Hepatocyte (in vitro differentiated cells): ENCODE results near the gene STX8. TPM values are rescaled to one million over a fixed set of nuclear protein-coding genes. Genes with fewer than 3 reads are reported as not detected.

Experiments
- DNase-seq: peaks from one replicate; pipeline ENCODE4 v3.0.0-alpha.2; 2016; ENCODE audit warnings: low spot score
- H2AFZ ChIP-seq: fragments of 200-600 bp; sonication (generic); 2 replicates; pipeline ENCODE4 v1.6.0; 2016; ENCODE audit warnings: antibody characterized with exemption, mild to moderate bottlenecking
- H3K27ac ChIP-seq: fragments of 200-600 bp; sonication (generic); 2 replicates; pipeline ENCODE4 v1.5.1; 2016; ENCODE audit warnings: mild to moderate bottlenecking
- H3K27me3 ChIP-seq: fragments of 200-600 bp; sonication (generic); 2 replicates; pipeline ENCODE4 v1.6.1; 2016
- H3K36me3 ChIP-seq: fragments of 200-600 bp; sonication (generic); replicated peaks from 2 replicates; pipeline ENCODE4 v1.5.1; 2016; ENCODE audit warnings: low read depth; ENCODE audit not compliant: insufficient read depth
- H3K4me1 ChIP-seq: fragments of 200-600 bp; sonication (generic); 2 replicates; pipeline ENCODE4 v1.5.1; 2016; ENCODE audit warnings: mild to moderate bottlenecking, moderate library complexity; ENCODE audit not compliant: insufficient read depth
- H3K4me2 ChIP-seq: fragments of 200-600 bp; sonication (generic); 2 replicates; pipeline ENCODE4 v1.6.0; 2016
- H3K4me3 ChIP-seq: fragments of 200-600 bp; sonication (generic); 2 replicates; pipeline ENCODE4 v1.5.1; 2016; ENCODE audit warnings: mild to moderate bottlenecking
- H3K79me2 ChIP-seq: fragments of 200-600 bp; sonication (generic); 2 replicates; pipeline ENCODE4 v1.6.0; 2017; ENCODE audit warnings: mild to moderate bottlenecking
- H3K9me2 ChIP-seq: fragments of 200-600 bp; sonication (generic); replicated peaks from 2 replicates; pipeline ENCODE4 v1.6.0; 2017; ENCODE audit warnings: mild to moderate bottlenecking; ENCODE audit not compliant: insufficient read depth
- H3K9me3 ChIP-seq: fragments of 200-600 bp; sonication (generic); 2 replicates; pipeline ENCODE4 v1.5.1; 2016; ENCODE audit warnings: low read depth, mild to moderate bottlenecking
- H4K20me1 ChIP-seq: fragments of 200-600 bp; sonication (generic); 2 replicates; pipeline ENCODE4 v1.6.0; 2016; ENCODE audit warnings: mild to moderate bottlenecking; ENCODE audit not compliant: insufficient read depth, poor library complexity, severe bottlenecking
- CTCF ChIP-seq: fragments of 200-600 bp; sonication (generic); IDR thresholded peaks from 2 replicates; pipeline ENCODE4 v1.5.1; 2016; ENCODE audit warnings: antibody characterized with exemption, mild to moderate bottlenecking; ENCODE audit not compliant: poor library complexity
- EZH2 ChIP-seq: fragments of 200-600 bp; sonication (generic); IDR thresholded peaks from 2 replicates; pipeline ENCODE4 v1.6.1; 2016; ENCODE audit warnings: antibody characterized with exemption, mild to moderate bottlenecking, borderline replicate concordance
- EZH2phosphoT487 ChIP-seq: fragments of 200-600 bp; sonication (generic); IDR thresholded peaks from one replicate; pipeline ENCODE4 v1.6.1; 2018; ENCODE audit warnings: antibody characterized with exemption, mild to moderate bottlenecking, low read depth, moderate library complexity; ENCODE audit not compliant: unreplicated experiment, severe bottlenecking
- WGBS: methylation state at CpG from one replicate; pipeline ENCODE4 v1.1.6; 2016; ENCODE audit warnings: low lambda C conversion rate; ENCODE audit errors: missing lambda C conversion rate; 5-methylcytosine and 5-hydroxymethylcytosine counted together
- polyA plus RNA-seq: library from polyadenylated mRNA; unstranded; fragments of >200 nt; fragmentation: Nextera tagmentation; extraction: Ambion mirVana; gene quantifications from 2 replicates; pipeline ENCODE4 v1.2.1, GENCODE V29; 2016
- total RNA-seq: library from RNA; depleted of rRNA; stranded (reverse); fragments of >200 nt; gene quantifications from 2 replicates; pipeline ENCODE4 v1.2.3, GENCODE V29; 2014

The STX8 gene
- total and polyA plus RNA-seq, 2 experiments from 2014 or later: 40.6 to 64.7 TPM

GRCh38 chr17:9321890-9322289 lies 253.7 kb downstream of the STX8 start:
- no peaks in the 10 kb centered on the region for H4K20me1 ChIP-seq
- H3K9me3 ChIP-seq: no peaks in the 10 kb centered on the region
- no peak overlapping the region for H3K4me3 ChIP-seq
- H3K27me3 ChIP-seq: no peaks in the 10 kb centered on the region
- WGBS: 82% methylated on average over 5 of the region's 5 CpGs
- TF ChIP-seq CTCF (no peak), EZH2 (no peak), EZH2phosphoT487 (no peak)
- H2AFZ ChIP-seq: no peak overlapping the region
- H3K4me2 ChIP-seq: no peak overlapping the region
- H3K79me2 ChIP-seq: no peaks in the 10 kb centered on the region
- DNase-seq: no peak
- no peaks in the 10 kb centered on the region for H3K4me1 ChIP-seq
- no peaks in the 10 kb centered on the region for H3K36me3 ChIP-seq
- no peak overlapping the region for H3K27ac ChIP-seq
- no peaks in the 10 kb centered on the region for H3K9me2 ChIP-seq

- Histone ChIP-seq H3K27me3 (no peaks in the 10 kb centered on the region), H3K79me2 (no peaks in the 10 kb centered on the region), H3K36me3 (no peaks in the 10 kb centered on the region), H3K27ac (no peak overlapping the region), H3K4me3 (no peak overlapping the region), H3K9me3 (no peaks in the 10 kb centered on the region), H3K4me2 (no peak overlapping the region), H2AFZ (no peak overlapping the region), H3K9me2 (no peaks in the 10 kb centered on the region), H3K4me1 (no peaks in the 10 kb centered on the region), H4K20me1 (no peaks in the 10 kb centered on the region)
- DNase-seq: no peak
- WGBS: 93% methylated on average over 5 of the region's 5 CpGs
- TF ChIP-seq EZH2 (no peak), EZH2phosphoT487 (no peak), CTCF (no peak)
Measured at GRCh38 chr17:9315360-9315759, 260.3 kb downstream of the STX8 start.

- 95% methylated on average over 4 of the region's 4 CpGs for WGBS
- Histone ChIP-seq H2AFZ (no peak overlapping the region), H3K27me3 (no peaks in the 10 kb centered on the region), H3K27ac (no peak overlapping the region), H3K36me3 (no peaks in the 10 kb centered on the region), H3K4me2 (no peak overlapping the region), H3K79me2 (no peaks in the 10 kb centered on the region), H4K20me1 (no peaks in the 10 kb centered on the region), H3K9me3 (no peaks in the 10 kb centered on the region), H3K4me3 (no peak overlapping the region), H3K9me2 (no peaks in the 10 kb centered on the region), H3K4me1 (no peaks in the 10 kb centered on the region)
- TF ChIP-seq CTCF: no peak
- no peak for TF ChIP-seq EZH2phosphoT487
- no peak for TF ChIP-seq EZH2
- no peak for DNase-seq
Measured at GRCh38 chr17:9313346-9313745, 262.3 kb downstream of the STX8 start.

- H3K9me2 ChIP-seq: no peaks in the 10 kb centered on the region
Measured at GRCh38 chr17:9309216-9309615, 266.4 kb downstream of the STX8 start.

More at GRCh38 chr17:9309216-9309615, 266.4 kb downstream of the STX8 start:
- no peaks in the 10 kb centered on the region for H3K27me3 ChIP-seq
- H3K9me3 ChIP-seq: no peaks in the 10 kb centered on the region
- no peak for DNase-seq
- no peaks in the 10 kb centered on the region for H3K4me1 ChIP-seq
- no peaks in the 10 kb centered on the region for H4K20me1 ChIP-seq
- no peak overlapping the region for H3K27ac ChIP-seq
- no peak overlapping the region for H2AFZ ChIP-seq
- WGBS: 40% methylated on average over 6 of the region's 6 CpGs
- H3K36me3 ChIP-seq: no peaks in the 10 kb centered on the region
- TF ChIP-seq EZH2 (no peak), CTCF (no peak), EZH2phosphoT487 (no peak)
- no peak overlapping the region for H3K4me3 ChIP-seq
- no peaks in the 10 kb centered on the region for H3K79me2 ChIP-seq
- H3K4me2 ChIP-seq: no peak overlapping the region
